K562 (cell line): Measurements from ENCODE around the gene NYAP1. TPM values are rescaled to one million over a fixed set of nuclear protein-coding genes. Genes with fewer than 3 reads are reported as not detected.

Experiments used
- BACH1 ChIP-seq: fragments of 200-800 bp; sonication (Bioruptor generic); IDR thresholded peaks from 2 replicates; pipeline ENCODE4 v1.6.1; 2016; ENCODE audit warnings: missing genetic modification characterization, missing compliant biosample characterization
- BCOR ChIP-seq: fragments of 450-650 bp; IDR thresholded peaks from 2 replicates; pipeline ENCODE4 v1.6.1; 2016
- DIDO1 ChIP-seq: fragments of 450-650 bp; IDR thresholded peaks from 2 replicates; pipeline ENCODE4 v1.6.1; 2016; ENCODE audit warnings: low read depth, missing biosample characterization, missing genetic modification characterization
- PRMT5 ChIP-seq: sonication (generic); formaldehyde crosslinking; IDR thresholded peaks from 2 replicates; pipeline ENCODE4 v1.5.0; 2020; ENCODE audit warnings: missing genetic modification reagents
- PTBP1 ChIP-seq: fragments of 200-400 bp; formaldehyde crosslinking; IDR thresholded peaks from 2 replicates; pipeline ENCODE4 v1.6.1; 2017; ENCODE audit warnings: low read depth, low read length
- TRIM24 ChIP-seq, 2 experiments: fragments of 450-650 bp; IDR thresholded peaks; 2 replicates each; pipeline ENCODE4 v1.6.1; 2016
- ZBTB7A ChIP-seq: IDR thresholded peaks from 2 replicates; pipeline ENCODE4 v1.6.1; 2011; ENCODE audit warnings: low read depth, mild to moderate bottlenecking, low read length, moderate library complexity, borderline replicate concordance; ENCODE audit not compliant: control insufficient read depth
- ZNF263 ChIP-seq: sonication (generic); formaldehyde crosslinking; IDR thresholded peaks from 2 replicates; pipeline ENCODE4 v1.8.0; 2022; ENCODE audit warnings: mild to moderate bottlenecking, missing genetic modification reagents, borderline replicate concordance
- ZNF280B ChIP-seq: fragments of 250-450 bp; sonication (Bioruptor Pico); IDR thresholded peaks from 2 replicates; pipeline ENCODE4 v1.5.1; 2021; ENCODE audit warnings: mild to moderate bottlenecking
- polyA plus RNA-seq, 8 experiments: library from polyadenylated mRNA; depleted of rRNA in 4 of 8; stranded (reverse) in 5 of 8; unstranded in 3 of 8; fragments of >200 nt; fragmentation: Nextera tagmentation in 2 of 8; fragmentation: Illumina TruSeq in 1 of 8; extraction: Ambion mirVana in 2 of 8; extraction: Trizol in 1 of 8; gene quantifications; 2 replicates each; pipeline versions ENCODE4 v1.2.1 to v1.2.3, GENCODE V29; 2011 to 2014; ENCODE audit warnings: inconsistent platforms in 1 of 8, missing spikeins in 1 of 8
- total RNA-seq, 7 experiments: library from RNA; depleted of rRNA in 6 of 7; stranded (reverse); fragments of >200 nt in 6 of 7; fragmentation: Illumina TruSeq in 2 of 7; extraction: Trizol in 2 of 7; gene quantifications; 2 replicates each; pipeline versions ENCODE4 v1.2.1 to v1.2.3, GENCODE V29; 2011 to 2021; ENCODE audit warnings: low replicate concordance in 1 of 7
- TF ChIP-seq, protein P1 (sequence below), 2 experiments: IDR thresholded peaks in 1 of 2; conservative IDR thresholded peaks in 1 of 2; 2 replicates each; pipeline ENCODE4 v1.6.1; 2016; ENCODE audit warnings: low read depth in 2 of 2, mild to moderate bottlenecking in 1 of 2, missing compliant biosample characterization in 1 of 2, missing genetic modification characterization in 1 of 2, moderate library complexity in 1 of 2

NYAP1 gene
- total and polyA plus RNA-seq, 9 of the 15 experiments (the other 6 are each of a cell fraction or from before 2014, with no cell fraction given): 0.11 to 0.88 (median 0.22) TPM; not detected in 2

DNA sequence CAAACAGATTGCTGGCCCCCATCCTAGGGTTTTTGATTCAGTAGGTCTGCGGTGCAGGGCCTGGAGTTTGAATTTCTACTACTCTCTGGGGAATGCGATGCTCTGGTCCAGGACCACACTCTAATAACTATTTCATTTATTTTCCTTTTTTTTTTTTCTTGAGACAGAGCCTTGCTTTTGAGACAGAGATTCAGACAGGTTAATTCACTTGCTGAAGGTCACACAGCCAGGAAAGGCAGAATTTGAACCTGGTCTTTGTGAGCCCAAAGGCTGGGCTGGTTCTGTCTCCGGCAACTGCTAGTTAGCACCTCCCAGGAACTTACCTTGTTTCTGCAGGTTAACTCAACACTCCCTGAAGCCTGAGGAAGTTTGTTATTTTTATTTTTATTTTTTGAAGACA is 31.2 kb upstream of the NYAP1 start (continued):
- TF ChIP-seq TRIM24 (IDR thresholded peaks at IDR 0.05): no peak
- no peak for TF ChIP-seq PRMT5 (CRISPR knock-in tag)
- no peak for TF ChIP-seq PTBP1
- TF ChIP-seq, protein P1, sequence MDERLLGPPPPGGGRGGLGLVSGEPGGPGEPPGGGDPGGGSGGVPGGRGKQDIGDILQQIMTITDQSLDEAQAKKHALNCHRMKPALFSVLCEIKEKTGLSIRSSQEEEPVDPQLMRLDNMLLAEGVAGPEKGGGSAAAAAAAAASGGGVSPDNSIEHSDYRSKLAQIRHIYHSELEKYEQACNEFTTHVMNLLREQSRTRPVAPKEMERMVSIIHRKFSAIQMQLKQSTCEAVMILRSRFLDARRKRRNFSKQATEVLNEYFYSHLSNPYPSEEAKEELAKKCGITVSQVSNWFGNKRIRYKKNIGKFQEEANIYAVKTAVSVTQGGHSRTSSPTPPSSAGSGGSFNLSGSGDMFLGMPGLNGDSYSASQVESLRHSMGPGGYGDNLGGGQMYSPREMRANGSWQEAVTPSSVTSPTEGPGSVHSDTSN (CRISPR knock-in tag; IDR thresholded peaks at IDR 0.05; ENCODE audit: low read depth): no peak
- TF ChIP-seq, protein P1 (tag; conservative IDR thresholded peaks at IDR 0.05; ENCODE audit: low read depth): no peak
- TF ChIP-seq ZNF263 (CRISPR knock-in tag): no peak
- TF ChIP-seq BACH1 (tag): no peak
- TF ChIP-seq BCOR: peak; percentile 91
- no peak for TF ChIP-seq ZNF280B (CRISPR knock-in tag)
- no peak for TF ChIP-seq ZBTB7A
- no peak for TF ChIP-seq DIDO1 (tag)
